K562 (cell line): ENCODE measurements around the gene ENTPD6. TPM values are rescaled to one million over a fixed set of nuclear protein-coding genes. Genes with fewer than 3 reads are reported as not detected.
A peak's percentile ranks its signal among the peaks of the same experiment; 100 is the strongest.

ENCODE experiments used
- BMI1 ChIP-seq: fragments of 150-350 bp; IDR thresholded peaks from 2 replicates; pipeline ENCODE4 v1.6.1; 2014; ENCODE audit warnings: low read length
- CBX2 ChIP-seq: fragments of 200-600 bp; sonication (generic); IDR thresholded peaks from one replicate; pipeline ENCODE4 v1.6.1; 2012; ENCODE audit warnings: mild to moderate bottlenecking, low read length, inconsistent platforms; ENCODE audit not compliant: insufficient read depth, poor library complexity, severe bottlenecking
- DIDO1 ChIP-seq: fragments of 450-650 bp; IDR thresholded peaks from 2 replicates; pipeline ENCODE4 v1.6.1; 2016; ENCODE audit warnings: low read depth, missing biosample characterization, missing genetic modification characterization
- ETV5 ChIP-seq: sonication (generic); formaldehyde crosslinking; IDR thresholded peaks from 2 replicates; pipeline ENCODE4 v1.4.0; 2020; ENCODE audit warnings: low read depth, mild to moderate bottlenecking, missing genetic modification reagents
- KAT2B ChIP-seq: IDR thresholded peaks from one replicate; pipeline ENCODE4 v1.6.1; 2012; ENCODE audit warnings: low read depth, mild to moderate bottlenecking, control low read depth, inconsistent platforms, low read length, moderate library complexity
- MCM2 ChIP-seq: fragments of 450-650 bp; IDR thresholded peaks from 2 replicates; pipeline ENCODE4 v1.6.1; 2017; ENCODE audit warnings: low read depth, mild to moderate bottlenecking
- MYNN ChIP-seq, 2 experiments: sonication (generic); formaldehyde crosslinking in 1 of 2; IDR thresholded peaks; 2 replicates each; pipeline versions ENCODE4 v1.5.0 to v1.6.1; 2016 to 2020; ENCODE audit warnings: antibody characterized with exemption in 1 of 2, missing genetic modification reagents in 1 of 2
- RBM14 ChIP-seq: fragments of 200-400 bp; formaldehyde crosslinking; IDR thresholded peaks from 2 replicates; pipeline ENCODE4 v1.6.1; 2018; ENCODE audit warnings: low read depth, mild to moderate bottlenecking, low read length, moderate library complexity, borderline replicate concordance; ENCODE audit not compliant: insufficient read depth
- SIX5 ChIP-seq, 2 experiments: IDR thresholded peaks; 2 replicates each; pipeline ENCODE4 v1.6.1; 2011; ENCODE audit warnings: low read length in 2 of 2, borderline replicate concordance in 1 of 2, low read depth in 1 of 2, mild to moderate bottlenecking in 1 of 2, moderate library complexity in 1 of 2; ENCODE audit not compliant: insufficient read depth in 1 of 2
- SRSF3 ChIP-seq: fragments of 200-400 bp; formaldehyde crosslinking; IDR thresholded peaks from 2 replicates; pipeline ENCODE4 v1.6.1; 2016; ENCODE audit warnings: mild to moderate bottlenecking, low read length, moderate library complexity; ENCODE audit not compliant: insufficient read depth
- TRIM24 ChIP-seq, 2 experiments: fragments of 450-650 bp; IDR thresholded peaks; 2 replicates each; pipeline ENCODE4 v1.6.1; 2016
- polyA plus RNA-seq, 8 experiments: library from polyadenylated mRNA; depleted of rRNA in 4 of 8; stranded (reverse) in 5 of 8; unstranded in 3 of 8; fragments of >200 nt; fragmentation: Nextera tagmentation in 2 of 8; fragmentation: Illumina TruSeq in 1 of 8; extraction: Ambion mirVana in 2 of 8; extraction: Trizol in 1 of 8; gene quantifications; 2 replicates each; pipeline versions ENCODE4 v1.2.1 to v1.2.3, GENCODE V29; 2011 to 2014; ENCODE audit warnings: inconsistent platforms in 1 of 8, missing spikeins in 1 of 8
- total RNA-seq, 7 experiments: library from RNA; depleted of rRNA in 6 of 7; stranded (reverse); fragments of >200 nt in 6 of 7; fragmentation: Illumina TruSeq in 2 of 7; extraction: Trizol in 2 of 7; gene quantifications; 2 replicates each; pipeline versions ENCODE4 v1.2.1 to v1.2.3, GENCODE V29; 2011 to 2021; ENCODE audit warnings: low replicate concordance in 1 of 7
- TF ChIP-seq, protein P1 (sequence below): fragments of 450-650 bp; IDR thresholded peaks from 2 replicates; pipeline ENCODE4 v1.6.1; 2018; ENCODE audit not compliant: partially characterized antibody
- TF ChIP-seq, protein P2 (sequence below), 3 experiments: IDR thresholded peaks in 2 of 3; conservative IDR thresholded peaks in 1 of 3; 2 replicates each; pipeline ENCODE4 v1.5.1; 2011 to 2012; ENCODE audit warnings: low read length in 3 of 3, mild to moderate bottlenecking in 3 of 3, control low read depth in 2 of 3, improper control_type of control experiment in 1 of 3, inconsistent platforms in 1 of 3, low read depth in 1 of 3, mixed read lengths in 1 of 3, moderate library complexity in 1 of 3; ENCODE audit not compliant: insufficient read depth in 2 of 3
- TF ChIP-seq, protein P3 (sequence below): fragments of 250-450 bp; sonication (Bioruptor Pico); IDR thresholded peaks from 2 replicates; pipeline ENCODE4 v1.5.0; 2021
- TF ChIP-seq, protein P4 (sequence below): fragments of 250-450 bp; sonication (Bioruptor Pico); IDR thresholded peaks from 2 replicates; pipeline ENCODE4 v1.4.0; 2020; ENCODE audit warnings: mild to moderate bottlenecking, moderate library complexity
- TF ChIP-seq, protein P5 (sequence below), 2 experiments: IDR thresholded peaks; 2 replicates each; pipeline ENCODE4 v1.6.1; 2011; ENCODE audit warnings: borderline replicate concordance in 1 of 2, control low read depth in 1 of 2, low read depth in 1 of 2, low read length in 1 of 2, mild to moderate bottlenecking in 1 of 2, mixed read lengths in 1 of 2, moderate library complexity in 1 of 2; ENCODE audit not compliant: insufficient read depth in 1 of 2, insufficient read length in 1 of 2, poor library complexity in 1 of 2, severe bottlenecking in 1 of 2; ENCODE audit errors: extremely low read depth in 1 of 2
- TF ChIP-seq, protein P6 (sequence below): fragments of 250-450 bp; sonication (Bioruptor Pico); IDR thresholded peaks from 2 replicates; pipeline ENCODE4 v1.8.0; 2021; ENCODE audit warnings: moderate library complexity, mild to moderate bottlenecking, inconsistent platforms

The ENTPD6 gene
- total and polyA plus RNA-seq, 9 of the 15 experiments (the other 6 are each of a cell fraction or from before 2014, with no cell fraction given) = 0.82 to 36.8 (median 22.4) TPM

DNA sequence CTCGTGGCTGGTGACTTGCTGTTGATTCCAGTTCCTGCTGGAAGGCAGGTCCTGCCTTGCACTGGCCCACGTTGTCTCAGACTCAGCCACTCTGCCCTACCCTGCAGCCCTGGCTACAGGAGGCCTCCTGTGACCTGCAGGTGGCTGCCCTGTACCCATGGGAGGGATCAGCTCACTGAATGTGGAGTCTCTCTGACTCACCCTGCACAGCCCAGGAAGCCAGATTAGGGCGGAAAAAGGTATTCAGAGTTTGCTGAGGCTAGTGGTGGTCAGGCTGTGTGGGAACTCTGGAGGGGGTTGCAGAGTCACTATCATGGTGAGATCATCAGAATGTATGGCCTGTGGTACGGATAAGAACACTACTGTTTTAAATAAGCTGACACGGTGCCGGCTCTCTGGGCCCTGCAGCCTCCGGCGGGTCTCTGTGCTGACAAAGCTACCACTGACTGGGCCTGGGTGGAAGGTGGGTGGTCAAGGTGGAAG is 27.7 kb downstream of the ENTPD6 start (continued):
- TF ChIP-seq SIX5 (IDR thresholded peaks at IDR 0.05; ENCODE audit: borderline replicate concordance in 1 of 2, insufficient read depth in 1 of 2, low read depth in 1 of 2, low read length in 2 of 2) (no peak), RBM14 (no peak), KAT2B (no peak), BMI1 (no peak), DIDO1 (tag) (no peak), ETV5 (CRISPR knock-in tag) (no peak), MYNN (IDR thresholded peaks at IDR 0.05) (peak; percentile 69; the same call in 1 of the 2 replicates), MYNN (CRISPR knock-in tag; IDR thresholded peaks at IDR 0.05) (no peak), MCM2 (no peak), SRSF3 (no peak), TRIM24 (IDR thresholded peaks at IDR 0.05) (peak; percentile 24 to 70; a peak in 2 of 4 replicates), CBX2 (no peak)
- TF ChIP-seq, protein P1, sequence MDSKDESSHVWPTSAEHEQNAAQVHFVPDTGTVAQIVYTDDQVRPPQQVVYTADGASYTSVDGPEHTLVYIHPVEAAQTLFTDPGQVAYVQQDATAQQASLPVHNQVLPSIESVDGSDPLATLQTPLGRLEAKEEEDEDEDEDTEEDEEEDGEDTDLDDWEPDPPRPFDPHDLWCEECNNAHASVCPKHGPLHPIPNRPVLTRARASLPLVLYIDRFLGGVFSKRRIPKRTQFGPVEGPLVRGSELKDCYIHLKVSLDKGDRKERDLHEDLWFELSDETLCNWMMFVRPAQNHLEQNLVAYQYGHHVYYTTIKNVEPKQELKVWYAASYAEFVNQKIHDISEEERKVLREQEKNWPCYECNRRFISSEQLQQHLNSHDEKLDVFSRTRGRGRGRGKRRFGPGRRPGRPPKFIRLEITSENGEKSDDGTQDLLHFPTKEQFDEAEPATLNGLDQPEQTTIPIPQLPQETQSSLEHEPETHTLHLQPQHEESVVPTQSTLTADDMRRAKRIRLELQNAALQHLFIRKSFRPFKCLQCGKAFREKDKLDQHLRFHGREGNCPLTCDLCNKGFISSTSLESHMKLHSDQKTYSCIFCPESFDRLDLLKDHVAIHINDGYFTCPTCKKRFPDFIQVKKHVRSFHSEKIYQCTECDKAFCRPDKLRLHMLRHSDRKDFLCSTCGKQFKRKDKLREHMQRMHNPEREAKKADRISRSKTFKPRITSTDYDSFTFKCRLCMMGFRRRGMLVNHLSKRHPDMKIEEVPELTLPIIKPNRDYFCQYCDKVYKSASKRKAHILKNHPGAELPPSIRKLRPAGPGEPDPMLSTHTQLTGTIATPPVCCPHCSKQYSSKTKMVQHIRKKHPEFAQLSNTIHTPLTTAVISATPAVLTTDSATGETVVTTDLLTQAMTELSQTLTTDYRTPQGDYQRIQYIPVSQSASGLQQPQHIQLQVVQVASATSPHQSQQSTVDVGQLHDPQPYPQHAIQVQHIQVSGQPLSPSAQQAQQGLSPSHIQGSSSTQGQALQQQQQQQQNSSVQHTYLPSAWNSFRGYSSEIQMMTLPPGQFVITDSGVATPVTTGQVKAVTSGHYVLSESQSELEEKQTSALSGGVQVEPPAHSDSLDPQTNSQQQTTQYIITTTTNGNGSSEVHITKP = no peak
- TF ChIP-seq, protein P2, sequence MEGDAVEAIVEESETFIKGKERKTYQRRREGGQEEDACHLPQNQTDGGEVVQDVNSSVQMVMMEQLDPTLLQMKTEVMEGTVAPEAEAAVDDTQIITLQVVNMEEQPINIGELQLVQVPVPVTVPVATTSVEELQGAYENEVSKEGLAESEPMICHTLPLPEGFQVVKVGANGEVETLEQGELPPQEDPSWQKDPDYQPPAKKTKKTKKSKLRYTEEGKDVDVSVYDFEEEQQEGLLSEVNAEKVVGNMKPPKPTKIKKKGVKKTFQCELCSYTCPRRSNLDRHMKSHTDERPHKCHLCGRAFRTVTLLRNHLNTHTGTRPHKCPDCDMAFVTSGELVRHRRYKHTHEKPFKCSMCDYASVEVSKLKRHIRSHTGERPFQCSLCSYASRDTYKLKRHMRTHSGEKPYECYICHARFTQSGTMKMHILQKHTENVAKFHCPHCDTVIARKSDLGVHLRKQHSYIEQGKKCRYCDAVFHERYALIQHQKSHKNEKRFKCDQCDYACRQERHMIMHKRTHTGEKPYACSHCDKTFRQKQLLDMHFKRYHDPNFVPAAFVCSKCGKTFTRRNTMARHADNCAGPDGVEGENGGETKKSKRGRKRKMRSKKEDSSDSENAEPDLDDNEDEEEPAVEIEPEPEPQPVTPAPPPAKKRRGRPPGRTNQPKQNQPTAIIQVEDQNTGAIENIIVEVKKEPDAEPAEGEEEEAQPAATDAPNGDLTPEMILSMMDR (IDR thresholded peaks at IDR 0.05 in 2 of 3, conservative IDR thresholded peaks at IDR 0.05 in 1 of 3; ENCODE audit: insufficient read depth in 2 of 3, low read depth in 1 of 3, low read length in 3 of 3) = peak; percentile 9 to 31 (median 25); a peak in 3 of 6 replicates
- TF ChIP-seq, protein P3, sequence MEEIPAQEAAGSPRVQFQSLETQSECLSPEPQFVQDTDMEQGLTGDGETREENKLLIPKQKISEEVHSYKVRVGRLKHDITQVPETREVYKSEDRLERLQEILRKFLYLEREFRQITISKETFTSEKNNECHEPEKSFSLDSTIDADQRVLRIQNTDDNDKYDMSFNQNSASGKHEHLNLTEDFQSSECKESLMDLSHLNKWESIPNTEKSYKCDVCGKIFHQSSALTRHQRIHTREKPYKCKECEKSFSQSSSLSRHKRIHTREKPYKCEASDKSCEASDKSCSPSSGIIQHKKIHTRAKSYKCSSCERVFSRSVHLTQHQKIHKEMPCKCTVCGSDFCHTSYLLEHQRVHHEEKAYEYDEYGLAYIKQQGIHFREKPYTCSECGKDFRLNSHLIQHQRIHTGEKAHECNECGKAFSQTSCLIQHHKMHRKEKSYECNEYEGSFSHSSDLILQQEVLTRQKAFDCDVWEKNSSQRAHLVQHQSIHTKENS = no peak
- TF ChIP-seq, protein P4, sequence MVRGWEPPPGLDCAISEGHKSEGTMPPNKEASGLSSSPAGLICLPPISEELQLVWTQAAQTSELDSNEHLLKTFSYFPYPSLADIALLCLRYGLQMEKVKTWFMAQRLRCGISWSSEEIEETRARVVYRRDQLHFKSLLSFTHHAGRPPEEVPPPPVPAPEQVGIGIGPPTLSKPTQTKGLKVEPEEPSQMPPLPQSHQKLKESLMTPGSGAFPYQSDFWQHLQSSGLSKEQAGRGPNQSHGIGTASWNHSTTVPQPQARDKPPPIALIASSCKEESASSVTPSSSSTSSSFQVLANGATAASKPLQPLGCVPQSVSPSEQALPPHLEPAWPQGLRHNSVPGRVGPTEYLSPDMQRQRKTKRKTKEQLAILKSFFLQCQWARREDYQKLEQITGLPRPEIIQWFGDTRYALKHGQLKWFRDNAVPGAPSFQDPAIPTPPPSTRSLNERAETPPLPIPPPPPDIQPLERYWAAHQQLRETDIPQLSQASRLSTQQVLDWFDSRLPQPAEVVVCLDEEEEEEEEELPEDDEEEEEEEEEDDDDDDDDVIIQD (CRISPR knock-in tag) = no peak
- TF ChIP-seq, protein P5, sequence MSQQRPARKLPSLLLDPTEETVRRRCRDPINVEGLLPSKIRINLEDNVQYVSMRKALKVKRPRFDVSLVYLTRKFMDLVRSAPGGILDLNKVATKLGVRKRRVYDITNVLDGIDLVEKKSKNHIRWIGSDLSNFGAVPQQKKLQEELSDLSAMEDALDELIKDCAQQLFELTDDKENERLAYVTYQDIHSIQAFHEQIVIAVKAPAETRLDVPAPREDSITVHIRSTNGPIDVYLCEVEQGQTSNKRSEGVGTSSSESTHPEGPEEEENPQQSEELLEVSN (IDR thresholded peaks at IDR 0.05; ENCODE audit: borderline replicate concordance in 1 of 2, extremely low read depth in 1 of 2, insufficient read depth in 1 of 2, insufficient read length in 1 of 2, low read depth in 1 of 2, low read length in 1 of 2, poor library complexity in 1 of 2, severe bottlenecking in 1 of 2) = no peak
- TF ChIP-seq, protein P6, sequence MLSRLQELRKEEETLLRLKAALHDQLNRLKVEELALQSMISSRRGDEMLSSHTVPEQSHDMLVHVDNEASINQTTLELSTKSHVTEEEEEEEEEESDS (CRISPR knock-in tag) = no peak
